ENCODE results near the gene GAD1.

DNA sequence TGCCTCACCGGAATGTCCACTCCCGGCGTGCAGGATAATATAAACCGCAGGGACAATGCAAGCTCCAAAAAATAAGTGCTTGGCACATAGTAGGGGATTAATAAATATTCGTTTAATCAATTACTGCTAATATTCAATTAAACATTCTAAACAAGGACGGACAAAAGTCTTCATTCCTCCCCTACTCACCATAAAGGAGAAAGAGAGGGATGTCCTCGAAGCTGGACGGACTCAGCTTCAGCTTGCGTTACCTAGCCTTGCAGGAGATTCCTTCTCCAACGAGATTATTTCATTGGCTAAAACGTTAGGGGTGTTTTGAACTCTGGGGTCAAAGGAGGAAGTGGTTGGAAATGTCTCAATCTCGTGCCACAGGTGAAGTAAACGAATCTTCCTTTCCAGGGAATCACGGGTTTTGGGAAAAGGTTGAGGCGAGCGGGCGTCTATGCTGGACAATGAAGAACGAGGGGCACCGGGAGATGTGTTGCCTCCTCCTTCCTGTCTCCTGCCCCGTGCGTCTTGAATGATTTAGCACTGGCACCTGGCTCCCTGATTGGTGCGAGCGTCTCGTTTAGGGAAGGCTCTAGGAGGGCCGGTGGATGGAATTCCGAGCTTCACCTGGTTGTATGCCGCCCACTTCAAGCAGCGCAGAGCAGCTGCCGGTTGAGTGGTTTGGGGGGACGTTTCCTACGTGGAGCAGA lies 2.0 kb upstream of the GAD1 start:
- TF ChIP-seq, protein P1, sequence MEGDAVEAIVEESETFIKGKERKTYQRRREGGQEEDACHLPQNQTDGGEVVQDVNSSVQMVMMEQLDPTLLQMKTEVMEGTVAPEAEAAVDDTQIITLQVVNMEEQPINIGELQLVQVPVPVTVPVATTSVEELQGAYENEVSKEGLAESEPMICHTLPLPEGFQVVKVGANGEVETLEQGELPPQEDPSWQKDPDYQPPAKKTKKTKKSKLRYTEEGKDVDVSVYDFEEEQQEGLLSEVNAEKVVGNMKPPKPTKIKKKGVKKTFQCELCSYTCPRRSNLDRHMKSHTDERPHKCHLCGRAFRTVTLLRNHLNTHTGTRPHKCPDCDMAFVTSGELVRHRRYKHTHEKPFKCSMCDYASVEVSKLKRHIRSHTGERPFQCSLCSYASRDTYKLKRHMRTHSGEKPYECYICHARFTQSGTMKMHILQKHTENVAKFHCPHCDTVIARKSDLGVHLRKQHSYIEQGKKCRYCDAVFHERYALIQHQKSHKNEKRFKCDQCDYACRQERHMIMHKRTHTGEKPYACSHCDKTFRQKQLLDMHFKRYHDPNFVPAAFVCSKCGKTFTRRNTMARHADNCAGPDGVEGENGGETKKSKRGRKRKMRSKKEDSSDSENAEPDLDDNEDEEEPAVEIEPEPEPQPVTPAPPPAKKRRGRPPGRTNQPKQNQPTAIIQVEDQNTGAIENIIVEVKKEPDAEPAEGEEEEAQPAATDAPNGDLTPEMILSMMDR (IDR thresholded peaks at IDR 0.05) = no peak
- TF ChIP-seq POLR2A (IDR thresholded peaks at IDR 0.05) = no peak
